Raji (cell line): Measurements from ENCODE around the gene SRSF4.

Source experiments
- POLR2A ChIP-seq: IDR thresholded peaks from 2 replicates; pipeline ENCODE4 v1.6.1; 2011; ENCODE audit warnings: low read depth, low read length, control low read depth; ENCODE audit not compliant: insufficient read depth

SRSF4 gene

DNA sequence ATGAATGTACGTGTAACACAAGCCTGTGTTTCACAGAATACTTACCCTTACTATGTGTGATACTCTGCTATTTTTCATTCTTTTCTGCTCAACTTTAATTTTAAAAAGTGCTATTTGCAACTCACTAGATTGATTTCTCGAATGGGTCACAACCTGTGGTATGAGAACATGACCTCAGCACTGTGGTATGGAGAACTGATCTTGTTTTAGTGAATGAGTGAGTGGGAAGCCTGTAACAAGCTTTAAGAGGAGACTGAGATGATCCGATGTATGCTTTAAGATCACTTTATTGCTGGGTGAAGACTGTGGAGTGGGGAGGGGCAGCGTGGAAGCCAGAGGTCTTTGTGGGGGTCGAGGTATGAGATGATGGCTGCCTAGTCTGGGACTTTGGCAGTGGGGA, 27.5 kb upstream of the SRSF4 start:
- TF ChIP-seq POLR2A, result no peak

DNA sequence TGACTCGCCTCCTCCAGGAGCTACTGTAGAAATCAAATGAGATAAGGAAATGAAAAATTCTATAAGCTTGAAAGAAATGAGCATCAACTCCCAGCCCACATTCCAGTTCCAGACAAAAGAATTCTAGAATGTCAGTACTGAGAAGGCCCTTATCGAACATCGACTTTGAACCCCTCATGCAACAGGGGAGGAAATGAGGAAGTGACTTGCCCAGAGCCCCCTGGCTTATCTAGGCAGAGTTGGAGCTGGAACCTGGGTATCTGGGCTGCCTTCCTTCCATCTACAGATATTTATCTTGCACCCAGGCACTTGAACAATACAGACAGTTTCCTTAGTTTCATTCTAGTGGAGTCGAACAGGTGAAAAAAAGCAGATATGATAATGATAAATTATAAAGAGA, 26.7 kb upstream of the SRSF4 start:
- TF ChIP-seq POLR2A, result no peak

DNA sequence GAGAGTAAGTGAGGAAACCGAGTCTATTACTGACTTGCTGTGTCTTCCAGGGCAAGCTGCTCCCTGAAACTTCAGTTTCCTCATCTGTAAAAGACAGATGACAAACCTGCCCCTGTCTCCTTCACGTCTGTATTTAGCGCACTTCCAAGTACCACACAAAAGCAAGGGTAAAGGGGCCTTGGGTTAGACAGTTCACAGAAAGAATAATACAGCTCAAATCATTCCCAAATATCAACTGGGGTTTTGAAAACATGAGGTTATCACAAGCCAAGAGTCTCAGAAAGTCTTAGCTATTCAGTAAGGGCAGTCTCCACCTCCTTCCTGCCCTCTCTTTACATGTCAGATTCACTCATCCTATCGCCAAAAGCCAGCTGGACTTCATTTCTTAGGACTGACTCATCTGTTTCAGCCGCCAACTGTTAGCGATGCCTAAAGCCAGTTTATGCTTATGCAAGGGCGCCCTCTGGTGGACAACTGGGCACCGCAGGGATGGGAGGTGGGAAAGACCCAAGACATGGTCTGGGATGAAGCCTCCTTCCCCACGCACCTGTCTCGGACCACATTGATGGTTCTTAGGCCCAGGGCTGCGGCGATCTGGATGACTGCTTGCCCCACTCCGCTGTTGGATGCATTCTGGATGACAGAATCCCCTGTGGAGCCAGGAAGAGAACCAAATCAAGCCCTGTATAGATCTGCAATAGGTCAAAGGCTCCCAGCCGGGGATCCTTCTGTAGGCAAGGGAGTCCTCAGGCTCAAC, 21.1 kb upstream of the SRSF4 start:
- no peak for TF ChIP-seq POLR2A

DNA sequence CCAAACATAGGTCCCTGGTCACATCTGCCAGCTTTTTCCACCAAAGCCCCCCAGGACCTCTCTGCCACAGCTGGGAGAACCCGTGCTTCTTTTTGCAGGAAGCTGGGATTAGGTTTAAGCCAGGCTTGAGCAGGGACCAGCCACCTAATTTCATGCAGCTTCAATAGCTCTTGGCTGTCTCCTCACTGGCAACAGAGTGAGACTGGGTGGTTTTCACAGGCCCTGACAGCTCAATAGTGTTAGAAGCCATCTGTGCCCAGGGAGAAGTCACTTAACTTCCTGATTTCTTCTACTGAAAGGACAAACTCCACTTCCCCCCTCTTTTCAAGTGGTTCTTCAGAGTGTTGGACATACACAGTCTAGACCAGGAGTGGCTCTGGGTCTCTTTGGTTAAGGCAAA, 20.4 kb upstream of the SRSF4 start:
- no peak for TF ChIP-seq POLR2A

DNA sequence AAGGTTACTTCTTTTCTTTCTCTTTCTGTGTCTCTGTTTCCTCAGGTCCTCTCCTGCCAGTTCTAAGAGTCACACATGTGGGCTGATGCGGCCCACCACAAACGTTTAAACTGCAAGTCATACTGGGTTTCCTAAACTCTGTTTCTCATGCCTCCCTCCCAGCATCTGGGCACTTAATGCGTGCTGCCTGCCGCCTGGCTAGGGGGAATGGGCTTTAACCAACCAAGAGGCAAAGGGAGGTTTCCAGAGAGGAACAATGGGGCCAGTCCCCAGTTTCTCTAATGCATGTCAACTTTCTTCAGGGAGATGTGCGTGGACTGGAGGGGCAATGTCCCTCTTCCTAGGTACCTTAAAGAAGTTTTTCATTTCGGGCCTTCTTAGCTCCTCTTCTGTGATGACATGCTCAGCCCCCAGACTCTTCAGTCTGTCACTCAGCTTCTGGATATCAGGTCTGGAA, 19.9 kb upstream of the SRSF4 start:
- no peak for TF ChIP-seq POLR2A

DNA sequence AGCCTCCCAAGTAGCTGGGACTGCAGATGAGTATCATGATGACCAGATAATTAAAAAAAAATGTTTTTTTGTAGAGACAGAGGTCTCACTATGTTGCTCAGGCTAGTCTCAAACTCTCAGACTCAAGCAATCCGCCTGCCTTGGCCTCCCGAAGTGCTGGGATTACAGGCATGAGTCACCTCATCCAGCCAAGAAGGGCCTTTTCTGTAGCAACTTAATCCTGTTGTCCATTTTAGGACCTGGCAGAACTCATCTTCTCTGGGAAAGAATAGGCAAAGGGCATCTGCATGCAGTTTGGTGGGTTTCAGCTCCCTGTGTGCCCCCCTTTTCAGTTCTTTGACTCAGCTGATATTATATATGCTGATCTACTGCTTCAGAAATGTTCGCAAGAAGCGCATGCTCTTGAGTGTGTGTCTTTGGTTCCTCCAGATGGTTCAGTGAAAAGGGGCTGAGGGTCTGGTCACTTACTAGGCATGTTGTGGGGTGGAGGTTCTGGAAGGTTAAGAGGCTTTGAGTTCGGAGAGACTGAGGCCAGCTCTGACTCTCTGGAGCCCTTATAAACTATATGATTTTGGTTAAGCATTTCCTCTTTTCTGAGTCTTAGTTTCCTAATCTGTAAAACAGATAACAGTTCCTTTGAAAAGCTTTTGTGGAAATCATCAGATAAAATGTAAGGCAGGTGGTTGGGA, 19.4 kb upstream of the SRSF4 start:
- TF ChIP-seq POLR2A, result no peak

DNA sequence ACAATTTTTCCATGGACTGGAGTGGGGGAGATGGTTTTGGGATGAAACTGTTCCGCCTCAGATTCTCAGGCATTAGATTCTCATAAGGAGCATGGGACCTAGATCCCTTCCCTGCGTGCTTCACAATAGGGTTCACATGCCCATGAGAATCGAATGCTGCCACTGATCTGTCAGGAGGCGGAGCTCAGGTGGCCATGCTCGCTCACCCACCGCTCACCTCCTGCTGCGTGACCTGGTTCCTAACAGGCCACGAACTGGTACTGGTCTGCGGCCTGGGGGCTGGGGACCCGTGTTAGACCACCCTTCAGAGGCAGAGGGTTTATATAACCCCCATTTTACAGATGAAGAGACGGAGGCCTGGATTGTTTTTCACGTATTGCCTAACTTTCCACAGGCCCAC, 16.3 kb upstream of the SRSF4 start:
- no peak for TF ChIP-seq POLR2A

DNA sequence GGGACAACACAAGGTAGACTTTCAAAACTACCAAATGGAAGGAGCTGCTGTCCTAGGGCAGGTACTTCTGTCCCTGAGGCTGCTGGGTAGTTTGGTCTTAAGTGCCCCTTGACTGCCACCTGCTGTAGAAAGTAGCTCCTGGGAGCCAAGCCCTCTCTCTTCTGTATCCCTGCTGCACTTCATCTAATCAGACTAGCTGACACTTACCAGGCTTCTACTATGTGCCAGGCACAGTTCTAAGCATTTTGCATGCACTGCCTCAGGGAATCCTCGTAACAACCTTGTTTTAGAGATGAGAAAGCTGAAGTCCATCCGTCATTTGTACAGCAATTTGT, 15.9 kb upstream of the SRSF4 start:
- TF ChIP-seq POLR2A, result no peak

DNA sequence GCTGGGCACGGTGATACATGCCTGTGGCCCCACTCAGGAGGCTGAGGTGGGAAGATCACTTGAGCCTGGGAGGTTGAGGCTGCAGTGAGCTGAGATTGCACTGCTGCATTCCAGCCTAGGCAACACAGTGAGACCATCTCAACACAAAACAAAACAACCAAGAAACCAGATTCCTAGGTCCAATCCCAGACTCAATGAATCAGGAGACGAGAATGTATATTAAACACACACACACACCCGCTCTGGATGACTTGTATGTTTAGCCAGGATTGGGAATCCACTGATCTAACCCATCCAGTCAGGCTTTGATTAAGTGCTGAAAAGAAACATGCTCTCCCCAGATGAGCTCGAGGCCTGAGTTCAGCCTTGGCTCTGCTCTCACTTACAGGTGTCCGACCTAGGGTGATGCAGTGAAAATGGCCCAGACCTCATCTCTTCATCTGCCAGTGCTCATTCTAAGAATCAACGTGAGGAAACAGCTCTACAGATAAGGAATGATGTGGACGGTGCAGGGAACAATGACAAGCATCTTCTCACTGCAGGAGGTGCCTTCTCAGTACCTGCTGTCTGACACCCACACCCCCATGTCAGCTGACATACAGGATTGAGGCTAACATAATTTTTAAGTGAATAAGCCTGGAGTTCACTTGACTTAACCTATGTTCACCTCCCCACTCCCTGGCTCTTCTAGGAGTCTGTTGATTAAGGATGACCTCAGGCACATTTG, 15.3 kb upstream of the SRSF4 start:
- TF ChIP-seq POLR2A, result no peak

DNA sequence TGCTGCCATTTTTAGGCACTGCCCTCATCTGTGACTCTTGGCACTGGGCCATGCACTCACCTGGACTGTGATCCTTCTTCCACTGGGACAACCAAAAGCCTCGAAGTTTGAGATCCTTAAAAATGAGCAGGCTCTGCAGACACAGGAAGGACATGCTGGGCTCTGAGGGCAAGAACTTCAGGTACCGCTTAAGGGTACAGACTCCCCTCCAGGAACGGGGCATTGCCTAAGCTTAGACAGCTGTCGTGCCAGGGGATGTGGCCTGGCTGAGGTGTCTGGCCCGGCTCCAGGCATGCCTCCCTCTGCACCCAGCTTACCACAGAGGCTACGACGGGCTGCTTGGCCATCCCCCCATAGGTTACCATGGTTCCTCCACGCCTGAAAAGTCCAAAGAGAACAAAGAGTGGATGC, 14.2 kb upstream of the SRSF4 start:
- no peak for TF ChIP-seq POLR2A

DNA sequence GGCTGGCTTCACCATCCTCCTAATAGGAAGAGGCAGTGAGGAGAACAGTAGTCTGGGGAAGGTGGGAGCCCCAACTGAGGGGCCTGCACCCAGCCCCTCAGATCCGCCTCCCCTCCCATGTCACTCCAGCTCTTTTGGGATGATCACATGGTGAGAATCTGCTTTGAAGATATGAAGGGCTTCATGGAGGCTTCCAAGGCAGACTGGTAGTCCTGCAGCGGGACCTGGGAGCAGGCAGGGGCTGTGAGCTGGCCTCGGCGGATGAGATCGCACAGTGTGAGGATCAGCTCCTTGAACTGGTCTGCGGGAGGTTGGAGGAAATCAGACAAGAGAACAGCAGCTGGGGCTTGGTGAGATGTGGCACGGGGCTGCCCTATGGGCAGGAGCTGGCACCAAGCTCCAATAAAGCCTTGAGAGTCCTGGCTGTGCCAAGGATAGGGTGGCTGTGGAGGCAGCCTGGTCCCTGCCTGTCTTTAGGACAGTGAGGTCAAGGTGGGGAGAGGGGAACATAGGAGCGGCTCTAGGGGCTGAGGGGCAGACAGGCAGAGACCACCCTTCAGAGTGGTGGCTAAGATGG, 12.3 kb upstream of the SRSF4 start:
- TF ChIP-seq POLR2A, result no peak

DNA sequence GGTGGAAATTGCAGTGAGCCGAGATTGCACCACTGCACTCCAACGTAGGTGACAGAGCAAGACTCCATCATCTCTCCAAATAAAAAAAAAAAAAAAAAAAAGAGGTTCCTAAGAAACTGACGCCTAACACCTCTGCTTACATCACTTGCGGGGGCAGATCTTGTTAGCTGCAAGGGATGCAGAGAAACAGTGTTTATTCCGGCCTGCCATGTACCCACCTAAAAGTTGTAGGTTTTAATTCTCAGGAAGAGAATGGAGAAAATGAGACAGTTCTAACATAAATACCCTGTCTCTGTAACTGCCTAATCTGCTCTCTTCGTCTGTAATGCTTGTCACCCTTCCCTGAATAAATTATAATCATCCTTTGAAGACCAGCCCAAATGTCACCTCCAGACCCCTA, 9.0 kb upstream of the SRSF4 start:
- TF ChIP-seq POLR2A, result no peak

DNA sequence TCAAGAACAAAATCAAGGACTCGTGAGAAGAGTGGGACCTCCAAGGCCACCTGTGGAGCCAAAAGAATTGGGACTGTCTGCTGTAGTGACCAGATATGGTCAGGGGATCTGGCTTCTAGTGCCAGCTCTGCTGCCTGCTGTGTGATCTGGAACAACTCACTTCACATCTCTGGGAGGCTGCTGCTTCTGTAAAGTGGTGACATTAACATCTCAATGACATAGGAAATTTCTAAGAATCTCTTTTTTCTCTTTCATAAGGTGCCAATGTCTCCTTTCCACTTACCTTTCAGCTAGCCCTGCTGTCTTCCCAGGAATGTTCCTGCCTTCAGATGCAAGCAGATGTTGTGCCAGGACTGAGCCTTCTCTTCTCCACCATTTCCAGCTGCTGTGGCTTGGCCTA, 5.0 kb upstream of the SRSF4 start:
- no peak for TF ChIP-seq POLR2A

DNA sequence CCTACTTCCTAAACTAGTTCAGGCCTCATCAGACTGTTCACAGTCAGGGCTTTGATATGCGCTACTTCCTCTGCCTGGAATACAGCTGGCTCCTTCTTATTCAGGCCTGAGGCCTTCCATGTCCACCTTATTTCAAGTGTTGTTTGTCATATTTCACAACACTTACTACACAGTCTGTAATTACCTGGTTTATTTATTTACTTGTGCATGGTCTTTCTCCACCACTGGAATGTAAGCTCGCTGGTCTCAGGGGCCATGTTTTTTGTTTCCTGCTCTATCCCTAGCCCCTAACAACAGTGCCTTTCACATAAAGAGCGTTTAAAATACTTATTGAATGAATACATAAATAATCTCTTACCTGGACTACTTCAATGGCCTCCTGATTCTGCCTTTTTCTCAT, 4.6 kb upstream of the SRSF4 start:
- no peak for TF ChIP-seq POLR2A

DNA sequence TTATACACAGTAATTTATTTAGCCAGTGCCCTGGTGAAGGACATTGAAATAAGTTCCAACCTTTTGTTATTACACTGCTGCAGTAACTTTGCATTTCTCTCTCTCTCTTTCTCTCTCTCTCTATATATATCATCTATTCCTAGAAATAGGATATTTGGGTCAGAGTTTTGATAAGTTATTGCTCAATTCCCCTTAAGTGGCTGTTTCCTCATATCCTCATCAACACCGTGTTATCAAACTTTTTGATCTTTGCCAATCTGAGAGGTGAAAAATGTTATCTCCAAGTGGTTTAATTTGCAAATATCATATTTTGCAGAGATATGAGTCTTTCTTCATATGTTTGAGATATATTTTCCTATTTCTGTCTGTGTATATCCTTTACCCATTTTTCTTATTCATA, 1.6 kb upstream of the SRSF4 start:
- no peak for TF ChIP-seq POLR2A
